Measurements from ENCODE around the gene RASGRP1. TPM values are rescaled to one million over a fixed set of nuclear protein-coding genes. Genes with fewer than 3 reads are reported as not detected.

The RASGRP1 gene
- total RNA-seq, 1 experiment from 2014 or later = 1.6 TPM

DNA sequence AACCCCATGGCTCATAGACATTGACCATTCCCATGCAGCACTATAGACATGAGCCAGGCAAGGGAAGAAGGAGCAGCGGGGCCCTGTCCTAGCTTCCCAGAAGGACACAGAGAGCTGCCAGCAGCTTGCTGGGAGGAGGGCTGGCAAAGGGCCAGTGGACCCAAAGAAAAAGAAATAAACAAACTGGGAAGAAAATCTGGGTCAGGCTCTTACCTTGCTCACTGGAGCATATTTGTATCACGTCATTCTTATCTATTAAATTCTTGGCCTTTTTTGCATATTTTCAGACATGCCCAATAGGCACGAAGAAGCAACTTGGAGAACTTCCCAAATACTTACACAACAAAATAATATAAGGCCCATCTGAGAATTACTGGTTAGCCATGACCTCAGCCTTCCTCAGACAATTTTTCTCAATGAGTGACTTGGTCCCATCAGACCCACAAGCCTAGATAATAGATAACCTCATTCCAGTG lies 28.4 kb downstream of the RASGRP1 start:
- no peaks in the 10 kb centered on the region for H3K36me3 ChIP-seq (ENCODE audit: control insufficient read depth in 1 of 2, insufficient read depth in 2 of 2, low read length in 2 of 2)
- no peak overlapping the region for H3K27ac ChIP-seq (ENCODE audit: low read depth, low read length)
- POLR2A ChIA-PET = no interaction called here
- RAD21 ChIA-PET (ENCODE audit: low non-redundant PET in 1 of 2, low total read pairs in 2 of 2, uncharacterized antibody in 2 of 2, unreplicated experiment in 2 of 2) = no interaction called here
- no peaks in the 10 kb centered on the region for H3K79me2 ChIP-seq (ENCODE audit: insufficient read depth, low read length)
- intact Hi-C loops (cut with micrococcal nuclease) = no loop called here
- 0 out of 4 replicates have a peak, but pooled peaks cover 3 to 6% of the 10 kb centered on the region in 2 experiments for H3K4me1 ChIP-seq (ENCODE audit: control insufficient read depth in 1 of 2, insufficient read depth in 2 of 2, low read length in 2 of 2)
- H3K9me2 ChIP-seq (ENCODE audit: insufficient read depth) = no peaks in the 10 kb centered on the region
- TF ChIP-seq RAD21 (IDR thresholded peaks at IDR 0.05; ENCODE audit: low read depth) (no peak), ZFX (IDR thresholded peaks at IDR 0.05) (no peak), SIN3A (IDR thresholded peaks at IDR 0.05; ENCODE audit: low read depth) (no peak), EZH2 (IDR thresholded peaks at IDR 0.05) (no peak), ELF1 (IDR thresholded peaks at IDR 0.05; ENCODE audit: borderline replicate concordance, low read depth) (no peak), ZNF274 (IDR thresholded peaks at IDR 0.05; ENCODE audit: low read depth, low read length) (no peak), CBX3 (IDR thresholded peaks at IDR 0.05; ENCODE audit: low read depth) (no peak), JUND (IDR thresholded peaks at IDR 0.05) (no peak)
- TF ChIP-seq, protein P1, sequence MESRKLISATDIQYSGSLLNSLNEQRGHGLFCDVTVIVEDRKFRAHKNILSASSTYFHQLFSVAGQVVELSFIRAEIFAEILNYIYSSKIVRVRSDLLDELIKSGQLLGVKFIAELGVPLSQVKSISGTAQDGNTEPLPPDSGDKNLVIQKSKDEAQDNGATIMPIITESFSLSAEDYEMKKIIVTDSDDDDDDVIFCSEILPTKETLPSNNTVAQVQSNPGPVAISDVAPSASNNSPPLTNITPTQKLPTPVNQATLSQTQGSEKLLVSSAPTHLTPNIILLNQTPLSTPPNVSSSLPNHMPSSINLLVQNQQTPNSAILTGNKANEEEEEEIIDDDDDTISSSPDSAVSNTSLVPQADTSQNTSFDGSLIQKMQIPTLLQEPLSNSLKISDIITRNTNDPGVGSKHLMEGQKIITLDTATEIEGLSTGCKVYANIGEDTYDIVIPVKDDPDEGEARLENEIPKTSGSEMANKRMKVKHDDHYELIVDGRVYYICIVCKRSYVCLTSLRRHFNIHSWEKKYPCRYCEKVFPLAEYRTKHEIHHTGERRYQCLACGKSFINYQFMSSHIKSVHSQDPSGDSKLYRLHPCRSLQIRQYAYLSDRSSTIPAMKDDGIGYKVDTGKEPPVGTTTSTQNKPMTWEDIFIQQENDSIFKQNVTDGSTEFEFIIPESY (IDR thresholded peaks at IDR 0.05; ENCODE audit: extremely low read depth, insufficient replicate concordance, low read length) = no peak
- no peak overlapping the region for H2AFZ ChIP-seq (ENCODE audit: low read depth, low read length, poor library complexity, severe bottlenecking)
- no peak overlapping the region for H3K9ac ChIP-seq (ENCODE audit: low read length)
- H4K20me1 ChIP-seq (ENCODE audit: insufficient read depth) = no peaks in the 10 kb centered on the region
- H3K9me3 ChIP-seq (ENCODE audit: control insufficient read depth in 1 of 2, insufficient read depth in 1 of 2, low read depth in 1 of 2, low read length in 2 of 2) = no peaks in the 10 kb centered on the region
- no peak for ATAC-seq
- no peak overlapping the region for H3K4me2 ChIP-seq (ENCODE audit: low read length)
- BruUV-seq (replicated peaks) = no TSS peak
- no peak for DNase-seq (ENCODE audit: low read depth, low spot score)
- H3K4me3 ChIP-seq (replicated peaks in 1 of 2; ENCODE audit: low read depth in 1 of 2, low read length in 2 of 2) = no peak overlapping the region
- H3K27me3 ChIP-seq (ENCODE audit: insufficient read depth, low read length) = no peaks in the 10 kb centered on the region; the same call in 1 of the 2 replicates
- CTCF ChIA-PET = no interaction called here

Data from HCT116 (cell line).